Natural killer cell (primary cell): ENCODE results near the gene CENPC. TPM values are rescaled to one million over a fixed set of nuclear protein-coding genes. Genes with fewer than 3 reads are reported as not detected.
"Not testable (repeated sequence)": the region's sequence is repeated elsewhere in the genome, so short reads cannot be mapped to it uniquely, and the experiment has no call there.

Experiments used
- ATAC-seq, 3 donors: fragments of 150-1000 bp in 2 of 3; fragments of 200-7000 bp in 1 of 3; cut with Tn5 transposase; 1 replicate in 1 of 3; 2 replicates in 2 of 3; pipeline ENCODE4 v1.10.0; 2021; ENCODE audit warnings: mild to moderate bottlenecking in 2 of 3, moderate library complexity in 2 of 3
- DNase-seq, 2 donors: peaks; one replicate each; pipeline versions ENCODE4 v3.0.0 to v3.0.0-alpha.2; 2013 to 2021; ENCODE audit warnings: mixed read lengths in 1 of 2
- H3K27ac ChIP-seq: one replicate; pipeline ENCODE4 v1.5.1; 2013; ENCODE audit warnings: mild to moderate bottlenecking, low read length
- H3K27me3 ChIP-seq: one replicate; pipeline ENCODE4 v1.6.1; 2013; ENCODE audit warnings: low read length; ENCODE audit not compliant: control insufficient read depth, insufficient read depth
- H3K36me3 ChIP-seq: one replicate; pipeline ENCODE4 v1.6.1; 2013; ENCODE audit warnings: low read length; ENCODE audit not compliant: control insufficient read depth, insufficient read depth
- H3K4me1 ChIP-seq: one replicate; pipeline ENCODE4 v1.6.1; 2013; ENCODE audit warnings: low read length; ENCODE audit not compliant: control insufficient read depth, insufficient read depth
- H3K4me3 ChIP-seq: one replicate; pipeline ENCODE4 v1.5.1; 2013; ENCODE audit warnings: low read length
- H3K9me3 ChIP-seq: one replicate; pipeline ENCODE4 v1.6.1; 2013; ENCODE audit warnings: low read length; ENCODE audit not compliant: control insufficient read depth, insufficient read depth
- H3K27ac Mint-ChIP-seq, 2 donors: one replicate each; pipeline ENCODE4 v1.8.0; 2022; ENCODE audit warnings: mild to moderate bottlenecking in 2 of 2, mixed read lengths in 2 of 2, moderate library complexity in 1 of 2
- H3K27me3 Mint-ChIP-seq, 2 donors: one replicate each; pipeline ENCODE4 v1.8.0; 2022; ENCODE audit warnings: low read depth in 2 of 2, mixed read lengths in 2 of 2
- H3K36me3 Mint-ChIP-seq: one replicate; pipeline ENCODE4 v1.8.0; 2022; ENCODE audit warnings: mixed read lengths
- H3K4me1 Mint-ChIP-seq, 2 donors: one replicate each; pipeline ENCODE4 v1.8.0; 2022; ENCODE audit warnings: mixed read lengths in 2 of 2
- H3K4me3 Mint-ChIP-seq: one replicate; pipeline ENCODE4 v1.8.0; 2022; ENCODE audit warnings: mild to moderate bottlenecking, moderate library complexity, mixed read lengths
- H3K9me3 Mint-ChIP-seq, 2 donors: one replicate each; pipeline ENCODE4 v1.8.0; 2022; ENCODE audit warnings: mixed read lengths in 2 of 2
- CTCF ChIP-seq: fragments of 200-600 bp; IDR thresholded peaks from one replicate; pipeline ENCODE4 v1.8.0; 2022; ENCODE audit warnings: antibody characterized with exemption
- WGBS: methylation state at CpG from one replicate; pipeline ENCODE4 v1.1.7; 2013; ENCODE audit warnings: missing lambda C conversion rate; ENCODE audit not compliant: insufficient coverage; 5-methylcytosine and 5-hydroxymethylcytosine counted together
- intact Hi-C: fragments of 100-400 bp; cut with micrococcal nuclease; formaldehyde crosslinking; loops from one replicate; pipeline ENCODE4 v1.14.2; 2022
- total RNA-seq, 4 donors: library from RNA; stranded (reverse); fragments of 120-200 nt in 1 of 4; gene quantifications; one replicate each; pipeline versions ENCODE4 v1.2.3 to v1.2.4, GENCODE V29; 2013 to 2022

The CENPC gene
- total RNA-seq, 3 donors from 2014 or later (not counting 1 experiment from before 2014, with no cell fraction given) = 78.6 to 93.6 (median 91.1) TPM

DNA sequence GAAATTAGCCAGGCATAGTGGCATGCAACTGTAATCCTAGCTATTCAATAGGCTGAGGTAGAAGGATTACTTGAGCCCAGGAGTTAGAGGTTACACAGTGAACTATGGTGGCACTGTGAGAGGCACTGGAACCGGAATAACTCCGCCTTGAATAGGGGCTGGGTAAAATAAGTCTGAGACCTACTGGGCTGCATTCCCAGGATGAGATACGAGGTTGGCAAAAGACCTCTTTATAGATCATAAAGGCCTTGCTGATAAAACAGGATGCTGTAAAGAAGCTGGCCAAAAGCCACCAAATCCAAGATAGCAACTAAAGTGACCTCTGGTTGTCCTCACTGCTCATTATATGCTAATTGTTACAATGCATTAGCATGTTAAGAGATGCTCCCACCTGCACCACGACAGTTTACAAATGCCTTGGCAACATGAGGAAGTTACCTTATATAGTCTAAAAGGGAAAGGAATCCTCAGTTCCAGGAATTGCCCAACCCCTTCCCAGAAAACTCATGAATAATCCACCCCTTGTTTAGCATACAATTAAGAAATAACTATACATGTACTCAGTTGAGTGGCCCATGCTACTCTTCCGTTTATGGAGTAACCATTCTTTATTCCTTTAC, 88.6 kb downstream of the CENPC start:
- no peaks in the 10 kb centered on the region for H3K4me1 ChIP-seq
- H3K9me3 Mint-ChIP-seq = no peaks in the 10 kb centered on the region
- no peak overlapping the region for H3K4me3 ChIP-seq
- H3K4me3 Mint-ChIP-seq = no peak overlapping the region
- H3K9me3 ChIP-seq = no peaks in the 10 kb centered on the region
- no peak overlapping the region for H3K27ac Mint-ChIP-seq
- peaks cover 29% of the 10 kb centered on the region for H3K36me3 ChIP-seq
- TF ChIP-seq CTCF = no peak
- no peaks in the 10 kb centered on the region for H3K27me3 ChIP-seq
- peaks cover 23% of the 10 kb centered on the region for H3K36me3 Mint-ChIP-seq
- intact Hi-C loops = no loop called here
- no peak overlapping the region for H3K27ac ChIP-seq
- no peaks in the 10 kb centered on the region for H3K27me3 Mint-ChIP-seq
- ATAC-seq (no peak), DNase-seq (no peak)
- H3K4me1 Mint-ChIP-seq = peaks cover 0 to 13% of the 10 kb centered on the region in 2 donors
- 92% methylated on average over 4 of the region's 5 CpGs for WGBS

- DNase-seq, intact Hi-C loops, H3K4me1 ChIP-seq, H3K27me3 Mint-ChIP-seq, ATAC-seq, H3K4me3 Mint-ChIP-seq, H3K9me3 ChIP-seq, H3K4me3 ChIP-seq, H3K9me3 Mint-ChIP-seq, H3K27me3 ChIP-seq, H3K27ac ChIP-seq: not testable (repeated sequence)
- peaks cover 0 to 13% of the 10 kb centered on the region in 2 donors for H3K4me1 Mint-ChIP-seq
- peak overlapping the region; percentile 2 to 62 for H3K27ac Mint-ChIP-seq
- H3K36me3 Mint-ChIP-seq = peaks cover 27% of the 10 kb centered on the region
- WGBS = 98% methylated on average over 2 of the region's 2 CpGs
- H3K36me3 ChIP-seq = peaks cover 30% of the 10 kb centered on the region
Measured at GRCh38 chr4:67452846-67453205, 92.5 kb downstream of the CENPC start.

- Histone ChIP-seq H3K9me3 (no peaks in the 10 kb centered on the region), H3K4me1 (no peaks in the 10 kb centered on the region), H3K27ac (no peak overlapping the region), H3K36me3 (peaks cover 26% of the 10 kb centered on the region), H3K27me3 (no peaks in the 10 kb centered on the region), H3K4me3 (no peak overlapping the region)
- intact Hi-C loops = no loop called here
- no peak for TF ChIP-seq CTCF
- Mint-ChIP-seq H3K27ac (peak overlapping the region; percentile 2 to 62), H3K36me3 (peaks cover 32% of the 10 kb centered on the region), H3K4me3 (no peak overlapping the region), H3K9me3 (no peaks in the 10 kb centered on the region), H3K4me1 (peaks cover 0 to 13% of the 10 kb centered on the region in 2 donors), H3K27me3 (no peaks in the 10 kb centered on the region)
- no peak for DNase-seq
- 97% methylated on average over 4 of the region's 4 CpGs for WGBS
- no peak for ATAC-seq
Measured at GRCh38 chr4:67452100-67452845, 93.0 kb downstream of the CENPC start.

GRCh38 chr4:67451464-67451863, 93.8 kb downstream of the CENPC start:
- no peak for TF ChIP-seq CTCF
- Histone ChIP-seq H3K9me3 (no peaks in the 10 kb centered on the region), H3K4me1 (no peaks in the 10 kb centered on the region), H3K27ac (no peak overlapping the region), H3K36me3 (peaks cover 23% of the 10 kb centered on the region), H3K27me3 (no peaks in the 10 kb centered on the region), H3K4me3 (no peak overlapping the region)
- Mint-ChIP-seq H3K9me3 (no peaks in the 10 kb centered on the region), H3K36me3 (peaks cover 35% of the 10 kb centered on the region), H3K27ac (no peak overlapping the region), H3K27me3 (no peaks in the 10 kb centered on the region), H3K4me1 (peaks cover 0 to 13% of the 10 kb centered on the region in 2 donors), H3K4me3 (no peak overlapping the region)
- intact Hi-C loops = no loop called here
- WGBS = over 99% methylated on average over 6 of the region's 6 CpGs
- ATAC-seq (no peak), DNase-seq (no peak)
